ENCODE data around the gene FGF18. TPM values are rescaled to one million over a fixed set of nuclear protein-coding genes. Genes with fewer than 3 reads are reported as not detected.
"Not testable (repeated sequence)": the region's sequence is repeated elsewhere in the genome, so short reads cannot be mapped to it uniquely, and the experiment has no call there.

FGF18 gene
- polyA plus RNA-seq, 3 donors = not detected

GRCh38 chr5:171495122-171495700 lies 75.8 kb downstream of the FGF18 start:
- H3K4me2 ChIP-seq (replicated peaks; ENCODE audit: extremely low read depth, low read length, poor library complexity, severe bottlenecking) = no peak overlapping the region
- no peak overlapping the region for H3K27ac Mint-ChIP-seq
- H3K27ac ChIP-seq (ENCODE audit: low read depth in 1 of 2, low read length in 2 of 2) = no peak overlapping the region
- no peak overlapping the region for H3K4me3 Mint-ChIP-seq
- H3K9me3 ChIP-seq (replicated peaks in 1 of 2; ENCODE audit: control insufficient read depth in 1 of 2, insufficient read depth in 1 of 2, low read length in 2 of 2) = no peaks in the 10 kb centered on the region
- no peak overlapping the region for H3K4me3 ChIP-seq (replicated peaks in 1 of 3; ENCODE audit: low read depth in 2 of 3, low read length in 3 of 3)
- H2AFZ ChIP-seq (ENCODE audit: insufficient read depth, low read depth, low read length, poor library complexity, severe bottlenecking) = no peak overlapping the region
- peaks cover 0 to 9% (median 4%) of the 10 kb centered on the region in 3 donors for H3K27me3 Mint-ChIP-seq (ENCODE audit: low read depth in 3 of 3)
- H4K20me1 ChIP-seq (ENCODE audit: insufficient read depth, low read length) = no peaks in the 10 kb centered on the region
- WGBS (ENCODE audit: insufficient coverage) = 46% methylated on average over 5 of the region's 5 CpGs
- peaks cover 2% of the 10 kb centered on the region for H3K4me1 Mint-ChIP-seq
- no peaks in the 10 kb centered on the region for H3K4me1 ChIP-seq (ENCODE audit: control insufficient read depth in 1 of 2, insufficient read depth in 2 of 2, low read length in 2 of 2)
- peaks cover 0 to 2% (median 0%) of the 10 kb centered on the region in 7 donors for H3K9me3 Mint-ChIP-seq
- no peak for TF ChIP-seq CTCF (IDR thresholded peaks at IDR 0.05)
- H3K79me2 ChIP-seq (ENCODE audit: insufficient read depth, low read length) = no peaks in the 10 kb centered on the region
- H3K9ac ChIP-seq (ENCODE audit: insufficient read depth, low read length, poor library complexity, severe bottlenecking) = no peak overlapping the region
- H3K27me3 ChIP-seq (ENCODE audit: control insufficient read depth in 2 of 2, insufficient read depth in 2 of 2, low read length in 2 of 2) = no peaks in the 10 kb centered on the region
- intact Hi-C loops (cut with micrococcal nuclease) = no loop called here
- no peak for DNase-seq
- H3K36me3 ChIP-seq (replicated peaks in 1 of 2; ENCODE audit: control insufficient read depth in 1 of 2, insufficient read depth in 2 of 2, low read length in 2 of 2) = no peaks in the 10 kb centered on the region
- H3K36me3 Mint-ChIP-seq = no peaks in the 10 kb centered on the region

GRCh38 chr5:171496456-171496855 lies 77.0 kb downstream of the FGF18 start:
- Mint-ChIP-seq H3K4me1 (peaks cover 2% of the 10 kb centered on the region), H3K36me3 (no peaks in the 10 kb centered on the region), H3K27ac (no peak overlapping the region), H3K27me3 (ENCODE audit: low read depth in 3 of 3) (peaks cover 0 to 9% (median 4%) of the 10 kb centered on the region in 3 donors), H3K4me3 (no peak overlapping the region), H3K9me3 (peaks cover 0 to 2% (median 0%) of the 10 kb centered on the region in 7 donors)
- Histone ChIP-seq H3K4me1 (ENCODE audit: control insufficient read depth in 1 of 2, insufficient read depth in 2 of 2, low read length in 2 of 2) (no peaks in the 10 kb centered on the region), H3K79me2 (ENCODE audit: insufficient read depth, low read length) (no peaks in the 10 kb centered on the region), H3K36me3 (replicated peaks in 1 of 2; ENCODE audit: control insufficient read depth in 1 of 2, insufficient read depth in 2 of 2, low read length in 2 of 2) (no peaks in the 10 kb centered on the region), H3K9ac (ENCODE audit: insufficient read depth, low read length, poor library complexity, severe bottlenecking) (no peak overlapping the region), H3K27me3 (ENCODE audit: control insufficient read depth in 2 of 2, insufficient read depth in 2 of 2, low read length in 2 of 2) (no peaks in the 10 kb centered on the region), H3K4me2 (replicated peaks; ENCODE audit: extremely low read depth, low read length, poor library complexity, severe bottlenecking) (no peak overlapping the region), H4K20me1 (ENCODE audit: insufficient read depth, low read length) (no peaks in the 10 kb centered on the region), H3K27ac (ENCODE audit: low read depth in 1 of 2, low read length in 2 of 2) (no peak overlapping the region), H3K9me3 (replicated peaks in 1 of 2; ENCODE audit: control insufficient read depth in 1 of 2, insufficient read depth in 1 of 2, low read length in 2 of 2) (no peaks in the 10 kb centered on the region), H2AFZ (ENCODE audit: insufficient read depth, low read depth, low read length, poor library complexity, severe bottlenecking) (no peak overlapping the region), H3K4me3 (replicated peaks in 1 of 3; ENCODE audit: low read depth in 2 of 3, low read length in 3 of 3) (no peak overlapping the region)
- DNase-seq = no peak
- 94% methylated on average over 2 of the region's 3 CpGs for WGBS (ENCODE audit: insufficient coverage)
- intact Hi-C loops (cut with micrococcal nuclease) = no loop called here
- no peak for TF ChIP-seq CTCF (IDR thresholded peaks at IDR 0.05)

GRCh38 chr5:171497494-171497893 lies 78.0 kb downstream of the FGF18 start:
- H4K20me1 ChIP-seq (ENCODE audit: insufficient read depth, low read length); H3K27ac ChIP-seq (ENCODE audit: low read depth in 1 of 2, low read length in 2 of 2); H3K9ac ChIP-seq (ENCODE audit: insufficient read depth, low read length, poor library complexity, severe bottlenecking); H3K4me3 Mint-ChIP-seq; H3K27me3 ChIP-seq (ENCODE audit: control insufficient read depth in 2 of 2, insufficient read depth in 2 of 2, low read length in 2 of 2); H3K27me3 Mint-ChIP-seq (ENCODE audit: low read depth in 3 of 3); H3K4me1 ChIP-seq (ENCODE audit: control insufficient read depth in 1 of 2, insufficient read depth in 2 of 2, low read length in 2 of 2); H3K9me3 ChIP-seq (replicated peaks in 1 of 2; ENCODE audit: control insufficient read depth in 1 of 2, insufficient read depth in 1 of 2, low read length in 2 of 2); H3K36me3 Mint-ChIP-seq; H3K36me3 ChIP-seq (replicated peaks in 1 of 2; ENCODE audit: control insufficient read depth in 1 of 2, insufficient read depth in 2 of 2, low read length in 2 of 2); H2AFZ ChIP-seq (ENCODE audit: insufficient read depth, low read depth, low read length, poor library complexity, severe bottlenecking); H3K4me3 ChIP-seq (replicated peaks in 1 of 3; ENCODE audit: low read depth in 2 of 3, low read length in 3 of 3); DNase-seq; intact Hi-C loops (cut with micrococcal nuclease); H3K79me2 ChIP-seq (ENCODE audit: insufficient read depth, low read length); H3K27ac Mint-ChIP-seq; H3K4me1 Mint-ChIP-seq; H3K4me2 ChIP-seq (replicated peaks; ENCODE audit: extremely low read depth, low read length, poor library complexity, severe bottlenecking); H3K9me3 Mint-ChIP-seq: not testable (repeated sequence)
- 82% methylated on average over 2 of the region's 4 CpGs for WGBS (ENCODE audit: insufficient coverage)
